Measurements from ENCODE around the gene WDR88.

WDR88 gene

DNA sequence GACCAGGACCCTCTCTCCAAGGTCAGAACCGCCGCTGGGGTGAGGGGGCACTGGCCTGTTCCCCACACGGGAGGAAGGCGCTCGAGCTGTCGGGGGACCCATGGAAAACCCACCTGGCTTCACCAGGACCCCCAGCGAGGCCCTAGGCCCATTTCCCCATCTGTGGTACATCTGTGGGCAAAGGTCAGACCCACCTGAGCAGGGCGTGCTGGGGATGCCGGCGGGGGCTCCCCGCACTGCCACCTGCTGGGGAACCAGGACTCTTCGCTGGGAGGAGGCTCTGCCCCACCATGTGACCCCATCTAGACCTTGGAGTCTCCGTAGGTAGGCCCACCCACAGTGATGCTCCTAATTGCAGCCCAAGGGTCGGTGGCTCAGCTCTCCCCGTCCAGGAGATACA, 511 bp downstream of the WDR88 start:
- peak; percentile 62 for TF ChIP-seq CTCF (IDR thresholded peaks at IDR 0.05; ENCODE audit: low read depth, low read length, missing control alignments)
- no peak for DNase-seq
- H3K36me3 ChIP-seq (replicated peaks): peaks cover 9% of the 10 kb centered on the region
- in situ Hi-C loops (cut with HindIII; ENCODE audit: low pct_ligation_motif_present, low sequenced_read_pairs): no loop called here
- no peak overlapping the region for H3K27ac ChIP-seq
- no peak overlapping the region for H3K4me3 ChIP-seq (ENCODE audit: low read depth, low read length)
- H3K27me3 ChIP-seq (replicated peaks): no peaks in the 10 kb centered on the region

- TF ChIP-seq CTCF (IDR thresholded peaks at IDR 0.05; ENCODE audit: low read depth, low read length, missing control alignments): no peak
- H3K36me3 ChIP-seq (replicated peaks): peaks cover 7% of the 10 kb centered on the region
- in situ Hi-C loops (cut with HindIII; ENCODE audit: low pct_ligation_motif_present, low sequenced_read_pairs): no loop called here
- H3K27me3 ChIP-seq (replicated peaks): no peaks in the 10 kb centered on the region
- H3K27ac ChIP-seq: no peak overlapping the region
- DNase-seq: no peak
- no peak overlapping the region for H3K4me3 ChIP-seq (ENCODE audit: low read depth, low read length)
Measured at GRCh38 chr19:33133438-33134031, 1.6 kb downstream of the WDR88 start.

- no peak for DNase-seq
- in situ Hi-C loops (cut with HindIII; ENCODE audit: low pct_ligation_motif_present, low sequenced_read_pairs): no loop called here
- no peak for TF ChIP-seq CTCF (IDR thresholded peaks at IDR 0.05; ENCODE audit: low read depth, low read length, missing control alignments)
- Histone ChIP-seq H3K4me3 (ENCODE audit: low read depth, low read length) (no peak overlapping the region), H3K27me3 (replicated peaks) (no peaks in the 10 kb centered on the region), H3K27ac (no peak overlapping the region), H3K36me3 (replicated peaks) (peaks cover 4% of the 10 kb centered on the region)
Measured at GRCh38 chr19:33134571-33135041, 2.7 kb downstream of the WDR88 start.

- no peak overlapping the region for H3K27ac ChIP-seq
- H3K27me3 ChIP-seq (replicated peaks): no peaks in the 10 kb centered on the region
- no peak for DNase-seq
- in situ Hi-C loops (cut with HindIII; ENCODE audit: low pct_ligation_motif_present, low sequenced_read_pairs): no loop called here
- H3K4me3 ChIP-seq (ENCODE audit: low read depth, low read length): no peak overlapping the region
- no peaks in the 10 kb centered on the region for H3K36me3 ChIP-seq (replicated peaks)
- TF ChIP-seq CTCF (IDR thresholded peaks at IDR 0.05; ENCODE audit: low read depth, low read length, missing control alignments): no peak
Measured at GRCh38 chr19:33139165-33139564, 7.3 kb downstream of the WDR88 start.

DNA sequence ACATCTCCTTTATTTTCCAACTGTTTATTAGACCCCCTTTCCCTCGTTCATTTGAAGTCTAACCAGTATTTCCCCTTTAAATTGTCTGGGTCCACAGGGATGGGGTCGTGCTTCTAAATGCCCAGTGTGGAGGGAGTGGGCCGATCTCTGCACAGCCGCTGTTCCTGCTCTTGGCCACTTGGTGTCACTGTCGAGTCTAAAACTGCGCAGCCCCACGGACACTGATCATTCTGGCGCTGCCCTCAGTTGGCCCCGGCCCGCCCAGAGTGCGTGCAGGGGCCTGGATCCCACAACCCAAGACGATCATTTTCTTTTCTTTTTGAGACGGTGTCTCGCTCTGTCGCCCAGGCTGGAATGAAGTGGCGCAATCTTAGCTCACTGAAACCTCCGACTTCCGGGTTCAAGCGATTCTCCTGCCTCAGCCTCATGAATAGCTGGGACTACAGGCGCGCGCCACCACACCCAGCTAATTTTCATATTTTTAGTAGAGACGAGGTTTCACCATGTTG, 12.0 kb downstream of the WDR88 start:
- H3K36me3 ChIP-seq (replicated peaks): no peaks in the 10 kb centered on the region
- no peak overlapping the region for H3K4me3 ChIP-seq (ENCODE audit: low read depth, low read length)
- H3K27me3 ChIP-seq (replicated peaks): no peaks in the 10 kb centered on the region
- TF ChIP-seq CTCF (IDR thresholded peaks at IDR 0.05; ENCODE audit: low read depth, low read length, missing control alignments): peak; percentile 96
- DNase-seq: peak; percentile 40
- H3K27ac ChIP-seq: no peak overlapping the region
- in situ Hi-C loops (cut with HindIII; ENCODE audit: low pct_ligation_motif_present, low sequenced_read_pairs): no loop called here

GRCh38 chr19:33146209-33146608, 14.3 kb downstream of the WDR88 start:
- no peak for TF ChIP-seq CTCF (IDR thresholded peaks at IDR 0.05; ENCODE audit: low read depth, low read length, missing control alignments)
- Histone ChIP-seq H3K4me3 (ENCODE audit: low read depth, low read length) (no peak overlapping the region), H3K27me3 (replicated peaks) (no peaks in the 10 kb centered on the region), H3K36me3 (replicated peaks) (no peaks in the 10 kb centered on the region), H3K27ac (no peak overlapping the region)
- in situ Hi-C loops (cut with HindIII; ENCODE audit: low pct_ligation_motif_present, low sequenced_read_pairs): no loop called here
- DNase-seq: no peak
